ENCODE results near the gene LUZP2.

DNA sequence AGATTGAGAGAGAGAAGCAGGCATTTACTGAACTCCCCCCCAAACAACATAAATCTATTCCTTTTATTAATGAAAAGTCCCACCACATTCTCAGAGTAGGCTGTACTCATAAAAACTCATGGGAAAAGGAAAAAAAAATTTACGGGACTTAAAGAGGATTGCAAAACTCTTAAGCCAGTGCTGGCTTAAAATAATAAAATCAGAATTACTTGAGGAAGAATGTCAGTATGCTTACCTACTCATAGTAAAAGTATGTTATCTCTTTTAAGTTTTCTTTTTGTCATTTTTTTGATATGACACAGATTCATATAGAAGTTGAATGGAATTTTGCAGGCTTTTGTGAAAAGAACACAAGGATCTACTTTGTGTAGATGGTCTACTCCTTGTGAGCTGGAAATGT is 126.3 kb downstream of the LUZP2 start:
- no peak for TF ChIP-seq CTCF (IDR thresholded peaks at IDR 0.05)
- TF ChIP-seq POLR2A (IDR thresholded peaks at IDR 0.05; ENCODE audit: low read depth): no peak
